Liver (tissue), 9 donors: ENCODE data around the gene SLC25A15. TPM values are rescaled to one million over a fixed set of nuclear protein-coding genes. Genes with fewer than 3 reads are reported as not detected.

Experiments
- DNase-seq: peaks from one replicate; pipeline ENCODE4 v3.0.0-alpha.2; 2017; ENCODE audit warnings: low spot score
- H3K27ac ChIP-seq, 2 donors: one replicate each; pipeline ENCODE4 v1.7.0; 2013; ENCODE audit warnings: inconsistent platforms in 2 of 2, low read length in 2 of 2, control low read depth in 1 of 2, low read depth in 1 of 2, mild to moderate bottlenecking in 1 of 2
- H3K27me3 ChIP-seq, 4 donors: one replicate each; pipeline versions ENCODE4 v1.6.1 to v1.7.0; 2013; ENCODE audit warnings: low read length in 3 of 4, inconsistent platforms in 1 of 4, mild to moderate bottlenecking in 1 of 4, moderate library complexity in 1 of 4; ENCODE audit not compliant: control insufficient read depth in 4 of 4, insufficient read depth in 4 of 4
- H3K36me3 ChIP-seq, 4 donors: one replicate each; pipeline versions ENCODE4 v1.6.1 to v1.7.0; 2013; ENCODE audit warnings: low read length in 3 of 4, mild to moderate bottlenecking in 3 of 4, low read depth in 1 of 4, moderate library complexity in 1 of 4; ENCODE audit not compliant: control insufficient read depth in 4 of 4, insufficient read depth in 3 of 4
- H3K4me1 ChIP-seq, 4 donors: one replicate each; pipeline versions ENCODE4 v1.6.1 to v1.7.0; 2013; ENCODE audit warnings: low read length in 3 of 4, mild to moderate bottlenecking in 3 of 4, moderate library complexity in 1 of 4; ENCODE audit not compliant: control insufficient read depth in 4 of 4, insufficient read depth in 4 of 4
- H3K4me3 ChIP-seq, 3 donors: one replicate each; pipeline versions ENCODE4 v1.6.1 to v1.7.0; 2013; ENCODE audit warnings: low read length in 3 of 3, control low read depth in 1 of 3, low read depth in 1 of 3, mild to moderate bottlenecking in 1 of 3
- H3K9ac ChIP-seq, 2 donors: one replicate each; pipeline ENCODE4 v1.7.0; 2013; ENCODE audit warnings: low read length in 2 of 2, mild to moderate bottlenecking in 2 of 2, moderate library complexity in 2 of 2, control low read depth in 1 of 2, low read depth in 1 of 2
- H3K9me3 ChIP-seq, 4 donors: one replicate each; pipeline versions ENCODE4 v1.6.1 to v1.7.0; 2013; ENCODE audit warnings: low read length in 3 of 4; ENCODE audit not compliant: control insufficient read depth in 4 of 4
- CTCF ChIP-seq: fragments of 150-350 bp; IDR thresholded peaks from 2 replicates; pipeline ENCODE4 v1.5.1; 2017; ENCODE audit warnings: improper control_type of control experiment, low read depth, low read length; ENCODE audit not compliant: missing input control
- EGR1 ChIP-seq, 2 donors: IDR thresholded peaks; 2 replicates each; pipeline ENCODE4 v1.6.1; 2016 to 2018; ENCODE audit warnings: antibody characterized with exemption in 2 of 2, low read depth in 2 of 2
- FOXA1 ChIP-seq: IDR thresholded peaks from 2 replicates; pipeline ENCODE4 v1.6.1; 2016; ENCODE audit warnings: antibody characterized with exemption
- GABPA ChIP-seq, 2 donors: IDR thresholded peaks in 1 of 2; conservative IDR thresholded peaks in 1 of 2; 2 replicates each; pipeline ENCODE4 v1.6.1; 2016; ENCODE audit warnings: antibody characterized with exemption in 2 of 2, mild to moderate bottlenecking in 1 of 2, moderate library complexity in 1 of 2
- HNF4A ChIP-seq, 2 donors: conservative IDR thresholded peaks; 2 replicates each; pipeline ENCODE4 v1.6.1; 2016; ENCODE audit warnings: antibody characterized with exemption in 2 of 2, mild to moderate bottlenecking in 2 of 2
- HNF4G ChIP-seq: IDR thresholded peaks from 2 replicates; pipeline ENCODE4 v1.6.1; 2016; ENCODE audit warnings: antibody characterized with exemption
- JUND ChIP-seq, 2 donors: IDR thresholded peaks; 2 replicates each; pipeline ENCODE4 v1.6.1; 2016; ENCODE audit warnings: antibody characterized with exemption in 2 of 2
- MAX ChIP-seq: IDR thresholded peaks from 2 replicates; pipeline ENCODE4 v1.6.1; 2016; ENCODE audit warnings: antibody characterized with exemption
- NR2F2 ChIP-seq: IDR thresholded peaks from 2 replicates; pipeline ENCODE4 v1.6.1; 2016; ENCODE audit warnings: antibody characterized with exemption
- RAD21 ChIP-seq, 2 donors: IDR thresholded peaks; 2 replicates each; pipeline ENCODE4 v1.6.1; 2016; ENCODE audit warnings: antibody characterized with exemption in 2 of 2, mild to moderate bottlenecking in 2 of 2
- RXRA ChIP-seq, 2 donors: IDR thresholded peaks; 2 replicates each; pipeline ENCODE4 v1.6.1; 2017 to 2018; ENCODE audit warnings: antibody characterized with exemption in 2 of 2, mild to moderate bottlenecking in 1 of 2
- SP1 ChIP-seq: IDR thresholded peaks from 2 replicates; pipeline ENCODE4 v1.6.1; 2018; ENCODE audit warnings: antibody characterized with exemption, mild to moderate bottlenecking
- TAF1 ChIP-seq: conservative IDR thresholded peaks from 2 replicates; pipeline ENCODE4 v1.6.1; 2016; ENCODE audit warnings: antibody characterized with exemption, mild to moderate bottlenecking
- YY1 ChIP-seq: IDR thresholded peaks from 2 replicates; pipeline ENCODE4 v1.6.1; 2016; ENCODE audit warnings: antibody characterized with exemption, mild to moderate bottlenecking
- ZBTB33 ChIP-seq: IDR thresholded peaks from 2 replicates; pipeline ENCODE4 v1.6.1; 2016; ENCODE audit warnings: antibody characterized with exemption
- WGBS: extraction: QIAGEN DNeasy Blood & Tissue Kit; methylation state at CpG from one replicate; pipeline ENCODE4 v1.1.7; 2013; 5-methylcytosine and 5-hydroxymethylcytosine counted together
- polyA plus RNA-seq, 2 donors: library from polyadenylated mRNA; stranded (reverse) in 1 of 2; unstranded in 1 of 2; fragments of 200-250 nt in 1 of 2; fragments of >200 nt in 1 of 2; fragmentation: Nextera tagmentation in 1 of 2; extraction: Ambion mirVana in 1 of 2; gene quantifications; one replicate each; pipeline versions ENCODE4 v1.2.1 to v1.2.3, GENCODE V29; 2013 to 2015
- total RNA-seq, 2 donors: library from RNA; depleted of rRNA; stranded (reverse); fragments of >200 nt; gene quantifications; one replicate each; pipeline ENCODE4 v1.2.3, GENCODE V29; 2014
- TF ChIP-seq, protein P1 (sequence below): IDR thresholded peaks from 2 replicates; pipeline ENCODE4 v1.6.1; 2016; ENCODE audit warnings: antibody characterized with exemption
- donor health status: healthy.
- donor health status: healthy.
- donor health status: healthy.
- donor health status: healthy.
- donor health status: healthy.

SLC25A15 gene
- total and polyA plus RNA-seq, 4 donors = 29.3 to 106 (median 66.9) TPM

DNA sequence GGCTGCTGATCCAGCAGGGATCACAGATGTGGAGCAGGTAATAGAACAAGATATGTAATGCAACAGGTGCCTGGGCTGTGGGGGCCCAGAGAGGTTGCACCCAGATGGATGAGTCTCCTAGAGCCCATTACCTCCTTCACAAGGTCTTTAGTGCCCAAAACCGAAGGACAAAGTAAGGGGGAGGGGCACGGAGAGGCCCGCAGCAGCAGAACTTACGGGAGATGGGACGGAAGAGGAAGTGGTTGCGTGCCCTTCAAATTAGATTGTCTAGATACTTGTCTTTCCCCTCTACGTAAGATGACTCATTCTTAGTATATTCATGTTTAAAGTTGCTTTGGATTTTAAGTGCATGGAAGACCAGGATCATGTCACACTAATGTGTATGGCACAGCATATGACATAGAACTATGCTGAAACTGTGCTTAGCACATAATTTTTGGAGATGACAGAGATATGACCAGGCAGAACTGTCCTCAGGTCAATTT lies 12.7 kb upstream of the SLC25A15 start:
- Histone ChIP-seq H3K9me3 (no peaks in the 10 kb centered on the region), H3K27me3 (no peaks in the 10 kb centered on the region), H3K4me3 (no peak overlapping the region), H3K27ac (peak overlapping the region; percentile 16 to 49), H3K36me3 (no peaks in the 10 kb centered on the region), H3K4me1 (peaks cover 3 to 37% (median 13%) of the 10 kb centered on the region in 4 donors), H3K9ac (no peak overlapping the region)
- 59% methylated on average over 7 of the region's 7 CpGs for WGBS
- TF ChIP-seq GABPA (IDR thresholded peaks at IDR 0.05 in 1 of 2, conservative IDR thresholded peaks at IDR 0.05 in 1 of 2) (no peak), CTCF (no peak), JUND (IDR thresholded peaks at IDR 0.05) (no peak), YY1 (no peak), TAF1 (no peak), NR2F2 (no peak)
- TF ChIP-seq, protein P1, sequence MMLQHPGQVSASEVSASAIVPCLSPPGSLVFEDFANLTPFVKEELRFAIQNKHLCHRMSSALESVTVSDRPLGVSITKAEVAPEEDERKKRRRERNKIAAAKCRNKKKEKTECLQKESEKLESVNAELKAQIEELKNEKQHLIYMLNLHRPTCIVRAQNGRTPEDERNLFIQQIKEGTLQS = no peak
- DNase-seq = no peak

GRCh38 chr13:40777166-40777808 lies 12.1 kb upstream of the SLC25A15 start:
- Histone ChIP-seq H3K9ac (peak overlapping the region in 1 of 2 donors; percentile 76), H3K27me3 (no peaks in the 10 kb centered on the region), H3K27ac (peak overlapping the region; percentile 16 to 49), H3K9me3 (no peaks in the 10 kb centered on the region), H3K4me1 (peaks cover 2 to 32% (median 9%) of the 10 kb centered on the region in 4 donors), H3K4me3 (peak overlapping the region in 1 of 3 donors; percentile 38), H3K36me3 (no peaks in the 10 kb centered on the region)
- no peak for DNase-seq
- no peak for TF ChIP-seq FOXA1
- TF ChIP-seq RAD21 (IDR thresholded peaks at IDR 0.05) = peak; percentile 83 to 85
- no peak for TF ChIP-seq JUND (IDR thresholded peaks at IDR 0.05)
- no peak for TF ChIP-seq NR2F2
- no peak for TF ChIP-seq ZBTB33
- TF ChIP-seq HNF4A (conservative IDR thresholded peaks at IDR 0.05) = peak in 1 of 2 donors; percentile 38
- TF ChIP-seq RXRA (IDR thresholded peaks at IDR 0.05) = peak in 1 of 2 donors; percentile 31
- TF ChIP-seq HNF4G = no peak
- no peak for TF ChIP-seq EGR1 (IDR thresholded peaks at IDR 0.05; ENCODE audit: low read depth in 2 of 2)
- TF ChIP-seq SP1 = no peak
- TF ChIP-seq GABPA (IDR thresholded peaks at IDR 0.05 in 1 of 2, conservative IDR thresholded peaks at IDR 0.05 in 1 of 2) = no peak
- TF ChIP-seq MAX = no peak
- peak; percentile 54 for TF ChIP-seq CTCF
- no peak for TF ChIP-seq TAF1
- TF ChIP-seq, protein P1 = no peak
- 17% methylated on average over 7 of the region's 7 CpGs for WGBS
